H9 (cell line): ENCODE data around the gene AFDN. TPM values are rescaled to one million over a fixed set of nuclear protein-coding genes. Genes with fewer than 3 reads are reported as not detected.

Experiments
- DNase-seq: peaks from one replicate; pipeline ENCODE4 v3.0.0-alpha.2; 2017
- H2AFZ ChIP-seq: one replicate; pipeline ENCODE4 v1.6.1; 2013; ENCODE audit warnings: mild to moderate bottlenecking, low read length, control low read depth, moderate library complexity
- H2AK5ac ChIP-seq: 2 replicates; pipeline ENCODE4 v1.6.1; 2013; ENCODE audit warnings: low read length, control low read depth, mixed read lengths; ENCODE audit not compliant: insufficient read length
- H2BK120ac ChIP-seq: one replicate; pipeline ENCODE4 v1.6.1; 2013; ENCODE audit warnings: low read depth, mild to moderate bottlenecking, low read length, control low read depth, inconsistent platforms; ENCODE audit not compliant: poor library complexity, severe bottlenecking
- H2BK12ac ChIP-seq: 2 replicates; pipeline ENCODE4 v1.6.1; 2013; ENCODE audit warnings: low read length, control low read depth, mixed read lengths, low read depth; ENCODE audit not compliant: insufficient read length
- H2BK15ac ChIP-seq: 2 replicates; pipeline ENCODE4 v1.6.1; 2013; ENCODE audit warnings: low read depth, low read length, control low read depth
- H2BK20ac ChIP-seq: one replicate; pipeline ENCODE4 v1.6.1; 2013; ENCODE audit warnings: low read depth, mild to moderate bottlenecking, low read length, control low read depth, inconsistent platforms; ENCODE audit not compliant: poor library complexity, severe bottlenecking
- H2BK5ac ChIP-seq: 2 replicates; pipeline ENCODE4 v1.6.1; 2013; ENCODE audit warnings: low read length, control low read depth, mixed read lengths; ENCODE audit not compliant: insufficient read length
- H3K14ac ChIP-seq: 2 replicates; pipeline ENCODE4 v1.6.1; 2013; ENCODE audit warnings: low read length, control low read depth; ENCODE audit not compliant: insufficient read depth
- H3K18ac ChIP-seq: 2 replicates; pipeline ENCODE4 v1.6.1; 2013; ENCODE audit warnings: low read depth, mild to moderate bottlenecking, mixed read lengths, low read length, control low read depth; ENCODE audit not compliant: insufficient read length
- H3K23ac ChIP-seq: 2 replicates; pipeline ENCODE4 v1.6.1; 2013; ENCODE audit warnings: low read length, control low read depth, mixed read lengths, low read depth; ENCODE audit not compliant: insufficient read length
- H3K23me2 ChIP-seq: 2 replicates; pipeline ENCODE4 v1.6.1; 2013; ENCODE audit warnings: low read depth, mild to moderate bottlenecking, mixed read lengths, low read length, control low read depth; ENCODE audit not compliant: insufficient read length, poor library complexity, severe bottlenecking
- H3K27ac ChIP-seq: 2 replicates; pipeline ENCODE4 v1.5.1; 2013; ENCODE audit warnings: low read length, control low read depth, mixed read lengths, low read depth; ENCODE audit not compliant: insufficient read length
- H3K27me3 ChIP-seq: 2 replicates; pipeline ENCODE4 v1.6.1; 2013; ENCODE audit warnings: low read length, control low read depth, inconsistent platforms; ENCODE audit not compliant: insufficient read depth
- H3K4ac ChIP-seq: 2 replicates; pipeline ENCODE4 v1.6.1; 2013; ENCODE audit warnings: low read depth, mild to moderate bottlenecking, control low read depth, inconsistent platforms, low read length, moderate library complexity
- H3K4me1 ChIP-seq: 2 replicates; pipeline ENCODE4 v1.6.1; 2013; ENCODE audit warnings: low read length, control low read depth, inconsistent platforms; ENCODE audit not compliant: insufficient read depth
- H3K4me2 ChIP-seq: 2 replicates; pipeline ENCODE4 v1.6.1; 2013; ENCODE audit warnings: low read length, control low read depth, mixed read lengths; ENCODE audit not compliant: insufficient read length, insufficient read depth
- H3K56ac ChIP-seq: 2 replicates; pipeline ENCODE4 v1.6.1; 2013; ENCODE audit warnings: low read depth, mild to moderate bottlenecking, mixed read lengths, low read length, control low read depth; ENCODE audit not compliant: insufficient read length
- H3K79me1 ChIP-seq: 2 replicates; pipeline ENCODE4 v1.6.1; 2013; ENCODE audit warnings: low read depth, mild to moderate bottlenecking, moderate library complexity, low read length, control low read depth, inconsistent platforms; ENCODE audit not compliant: insufficient read depth, poor library complexity, severe bottlenecking
- H3K79me2 ChIP-seq: 2 replicates; pipeline ENCODE4 v1.6.1; 2013; ENCODE audit warnings: low read length, control low read depth, inconsistent platforms; ENCODE audit not compliant: insufficient read depth
- H3K9ac ChIP-seq: 2 replicates; pipeline ENCODE4 v1.6.1; 2013; ENCODE audit warnings: low read length, control low read depth, mixed read lengths; ENCODE audit not compliant: insufficient read length; ENCODE audit errors: extremely low read depth
- H3K9me3 ChIP-seq: one replicate; pipeline ENCODE4 v1.6.1; 2013; ENCODE audit warnings: low read depth, low read length, inconsistent platforms; ENCODE audit not compliant: control insufficient read depth
- H3T11ph ChIP-seq: one replicate; pipeline ENCODE4 v1.6.1; 2013; ENCODE audit warnings: mild to moderate bottlenecking, low read length, control low read depth, inconsistent platforms
- H4K20me1 ChIP-seq: one replicate; pipeline ENCODE4 v1.6.1; 2013; ENCODE audit not compliant: control insufficient read depth, insufficient read length, insufficient read depth
- H4K5ac ChIP-seq: 2 replicates; pipeline ENCODE4 v1.6.1; 2013; ENCODE audit warnings: low read depth, mild to moderate bottlenecking, mixed read lengths, low read length, control low read depth; ENCODE audit not compliant: insufficient read length
- H4K8ac ChIP-seq: replicated peaks from 2 replicates; pipeline ENCODE4 v1.6.1; 2013; ENCODE audit warnings: low read length, control low read depth, mixed read lengths, low read depth; ENCODE audit not compliant: insufficient read length
- H4K91ac ChIP-seq: 2 replicates; pipeline ENCODE4 v1.6.1; 2013; ENCODE audit warnings: low read depth, mild to moderate bottlenecking, moderate library complexity, mixed read lengths, low read length, control low read depth; ENCODE audit not compliant: insufficient read length
- H3K27ac Mint-ChIP-seq, 3 experiments: 2 replicates in 2 of 3; 3 replicates in 1 of 3; pipeline ENCODE4 v1.8.0; 2020 to 2021; ENCODE audit warnings: mixed read lengths in 3 of 3, mild to moderate bottlenecking in 1 of 3, moderate library complexity in 1 of 3
- H3K27me3 Mint-ChIP-seq: 2 replicates; pipeline ENCODE4 v1.8.0; 2021; ENCODE audit warnings: low read depth, mild to moderate bottlenecking, moderate library complexity, mixed read lengths
- H3K36me3 Mint-ChIP-seq, 3 experiments: 2 replicates in 2 of 3; 3 replicates in 1 of 3; pipeline ENCODE4 v1.8.0; 2020 to 2021; ENCODE audit warnings: low read depth in 3 of 3, mixed read lengths in 3 of 3; ENCODE audit not compliant: insufficient read depth in 1 of 3
- H3K4me1 Mint-ChIP-seq, 2 experiments: 2 replicates each; pipeline ENCODE4 v1.8.0; 2020; ENCODE audit warnings: mixed read lengths in 2 of 2
- H3K4me3 Mint-ChIP-seq, 2 experiments: 2 replicates in 1 of 2; 3 replicates in 1 of 2; pipeline ENCODE4 v1.8.0; 2020 to 2021; ENCODE audit warnings: mild to moderate bottlenecking in 2 of 2, mixed read lengths in 2 of 2, moderate library complexity in 1 of 2
- H3K9me3 Mint-ChIP-seq, 2 experiments: 2 replicates in 1 of 2; 3 replicates in 1 of 2; pipeline ENCODE4 v1.8.0; 2020; ENCODE audit warnings: mild to moderate bottlenecking in 2 of 2, mixed read lengths in 2 of 2, moderate library complexity in 1 of 2
- WGBS: extraction: QIAGEN DNeasy Blood & Tissue Kit; methylation state at CpG from one replicate; pipeline ENCODE4 v1.1.7; 2013; ENCODE audit warnings: missing lambda C conversion rate, low lambda C conversion rate, mixed read lengths; ENCODE audit not compliant: insufficient read length; ENCODE audit errors: extremely low coverage; 5-methylcytosine and 5-hydroxymethylcytosine counted together
- total RNA-seq: library from RNA; stranded (reverse); gene quantifications from 2 replicates; pipeline ENCODE4 v1.2.1, GENCODE V29; 2021
- TF ChIP-seq, protein P1 (sequence below): fragments of 200-600 bp; sonication (generic); conservative IDR thresholded peaks from 3 replicates; pipeline ENCODE4 v1.8.0; 2021; ENCODE audit warnings: antibody characterized with exemption, mild to moderate bottlenecking

AFDN gene
- total RNA-seq, 1 experiment from 2014 or later = 157 TPM

DNA sequence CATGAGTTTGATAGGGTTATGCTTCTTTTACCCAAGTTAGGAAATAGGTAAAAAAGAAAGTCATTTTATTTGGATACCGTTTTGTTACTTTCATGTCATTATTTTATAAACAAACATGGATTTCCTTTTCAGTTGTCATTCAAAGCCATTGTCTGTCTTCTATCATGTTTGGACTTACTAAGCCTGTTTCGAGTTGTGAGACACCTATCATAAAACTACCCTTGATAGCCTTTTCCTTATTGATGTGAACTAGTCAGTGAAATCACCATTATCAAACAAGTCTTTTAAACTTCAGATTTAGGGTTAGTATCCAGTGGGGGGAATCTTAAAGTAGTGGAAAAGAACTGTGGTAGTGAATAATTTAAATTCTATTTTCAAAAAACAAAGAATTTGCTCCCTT, 85.8 kb downstream of the AFDN start:
- Histone ChIP-seq H4K91ac (no peak overlapping the region), H3K79me2 (no peaks in the 10 kb centered on the region), H3K4ac (no peak overlapping the region), H3K4me1 (no peaks in the 10 kb centered on the region), H2BK120ac (no peak overlapping the region), H3K9me3 (no peaks in the 10 kb centered on the region), H2AK5ac (no peak overlapping the region), H2BK12ac (no peak overlapping the region), H2BK20ac (no peak overlapping the region), H4K5ac (no peak overlapping the region), H2AFZ (no peak overlapping the region), H4K20me1 (no peaks in the 10 kb centered on the region), H3K4me2 (no peak overlapping the region), H3K56ac (no peak overlapping the region), H3T11ph (no peak overlapping the region), H4K8ac (no peak overlapping the region), H3K18ac (no peak overlapping the region), H2BK5ac (no peak overlapping the region), H3K27me3 (no peaks in the 10 kb centered on the region), H3K9ac (no peak overlapping the region), H3K27ac (no peak overlapping the region), H2BK15ac (no peak overlapping the region), H3K23ac (no peak overlapping the region), H3K79me1 (no peaks in the 10 kb centered on the region), H3K14ac (no peak overlapping the region), H3K23me2 (no peaks in the 10 kb centered on the region)
- Mint-ChIP-seq H3K4me3 (no peak overlapping the region), H3K27ac (no peak overlapping the region; a peak in 1 of 7 replicates), H3K4me1 (no peaks in the 10 kb centered on the region), H3K27me3 (no peaks in the 10 kb centered on the region), H3K36me3 (peaks cover 17 to 66% (median 62%) of the 10 kb centered on the region in 3 experiments; a peak in 6 of 7 replicates), H3K9me3 (no peaks in the 10 kb centered on the region)
- WGBS = no CpG with 5 or more reads among the region's 2 CpGs
- DNase-seq = no peak
- TF ChIP-seq, protein P1, sequence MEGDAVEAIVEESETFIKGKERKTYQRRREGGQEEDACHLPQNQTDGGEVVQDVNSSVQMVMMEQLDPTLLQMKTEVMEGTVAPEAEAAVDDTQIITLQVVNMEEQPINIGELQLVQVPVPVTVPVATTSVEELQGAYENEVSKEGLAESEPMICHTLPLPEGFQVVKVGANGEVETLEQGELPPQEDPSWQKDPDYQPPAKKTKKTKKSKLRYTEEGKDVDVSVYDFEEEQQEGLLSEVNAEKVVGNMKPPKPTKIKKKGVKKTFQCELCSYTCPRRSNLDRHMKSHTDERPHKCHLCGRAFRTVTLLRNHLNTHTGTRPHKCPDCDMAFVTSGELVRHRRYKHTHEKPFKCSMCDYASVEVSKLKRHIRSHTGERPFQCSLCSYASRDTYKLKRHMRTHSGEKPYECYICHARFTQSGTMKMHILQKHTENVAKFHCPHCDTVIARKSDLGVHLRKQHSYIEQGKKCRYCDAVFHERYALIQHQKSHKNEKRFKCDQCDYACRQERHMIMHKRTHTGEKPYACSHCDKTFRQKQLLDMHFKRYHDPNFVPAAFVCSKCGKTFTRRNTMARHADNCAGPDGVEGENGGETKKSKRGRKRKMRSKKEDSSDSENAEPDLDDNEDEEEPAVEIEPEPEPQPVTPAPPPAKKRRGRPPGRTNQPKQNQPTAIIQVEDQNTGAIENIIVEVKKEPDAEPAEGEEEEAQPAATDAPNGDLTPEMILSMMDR = no peak
